Trophoblast cell (in vitro differentiated cells and primary cell): ENCODE results near the gene SCAPER.
"Not testable (repeated sequence)": the region's sequence is repeated elsewhere in the genome, so short reads cannot be mapped to it uniquely, and the experiment has no call there.

Experiments
- DNase-seq, 2 donors: peaks; one replicate each; pipeline ENCODE4 v3.0.0-alpha.2; 2016
- H2AFZ ChIP-seq: 2 replicates; pipeline ENCODE4 v1.6.1; 2013; ENCODE audit warnings: low read length, moderate library complexity, mild to moderate bottlenecking; ENCODE audit not compliant: insufficient read depth, poor library complexity
- H2AK5ac ChIP-seq: 2 replicates; pipeline ENCODE4 v1.6.1; 2013; ENCODE audit warnings: mild to moderate bottlenecking, low read length
- H2BK120ac ChIP-seq: 2 replicates; pipeline ENCODE4 v1.6.1; 2013; ENCODE audit warnings: low read length, mild to moderate bottlenecking, moderate library complexity; ENCODE audit not compliant: insufficient read depth, poor library complexity
- H2BK12ac ChIP-seq: 2 replicates; pipeline ENCODE4 v1.6.1; 2013; ENCODE audit warnings: mild to moderate bottlenecking, low read length, moderate library complexity
- H2BK5ac ChIP-seq: 2 replicates; pipeline ENCODE4 v1.6.1; 2013; ENCODE audit warnings: low read length, low read depth, moderate library complexity, mild to moderate bottlenecking; ENCODE audit not compliant: poor library complexity
- H3K14ac ChIP-seq: 2 replicates; pipeline ENCODE4 v1.6.1; 2013; ENCODE audit warnings: mild to moderate bottlenecking, low read length
- H3K18ac ChIP-seq: 2 replicates; pipeline ENCODE4 v1.6.1; 2013; ENCODE audit warnings: mild to moderate bottlenecking, low read length
- H3K23ac ChIP-seq: 2 replicates; pipeline ENCODE4 v1.6.1; 2013; ENCODE audit warnings: low read length
- H3K27ac ChIP-seq: 2 replicates; pipeline ENCODE4 v1.5.1; 2013; ENCODE audit warnings: low read depth, mild to moderate bottlenecking, inconsistent platforms, low read length, moderate library complexity
- H3K27me3 ChIP-seq: 2 replicates; pipeline ENCODE4 v1.6.1; 2013; ENCODE audit warnings: inconsistent platforms, mild to moderate bottlenecking, low read length, moderate library complexity; ENCODE audit not compliant: insufficient read depth
- H3K36me3 ChIP-seq, 2 experiments: 1 replicate in 1 of 2; 2 replicates in 1 of 2; pipeline ENCODE4 v1.6.1; 2013; ENCODE audit warnings: low read length in 2 of 2, mild to moderate bottlenecking in 2 of 2, moderate library complexity in 1 of 2; ENCODE audit not compliant: insufficient read depth in 2 of 2, control insufficient read depth in 1 of 2
- H3K4ac ChIP-seq: 2 replicates; pipeline ENCODE4 v1.6.1; 2013; ENCODE audit warnings: low read depth, mild to moderate bottlenecking, low read length, moderate library complexity
- H3K4me1 ChIP-seq, 2 experiments: 1 replicate in 1 of 2; 2 replicates in 1 of 2; pipeline ENCODE4 v1.6.1; 2013; ENCODE audit warnings: low read length in 2 of 2, mild to moderate bottlenecking in 2 of 2, moderate library complexity in 1 of 2; ENCODE audit not compliant: insufficient read depth in 2 of 2, control insufficient read depth in 1 of 2
- H3K4me2 ChIP-seq: 2 replicates; pipeline ENCODE4 v1.6.1; 2013; ENCODE audit warnings: inconsistent platforms, mild to moderate bottlenecking, low read length, moderate library complexity
- H3K4me3 ChIP-seq: 2 replicates; pipeline ENCODE4 v1.5.1; 2013; ENCODE audit warnings: mild to moderate bottlenecking, low read depth, low read length, inconsistent platforms
- H3K79me1 ChIP-seq: one replicate; pipeline ENCODE4 v1.6.1; 2013; ENCODE audit warnings: low read length
- H3K79me2 ChIP-seq: 2 replicates; pipeline ENCODE4 v1.6.1; 2013; ENCODE audit warnings: low read length, mild to moderate bottlenecking; ENCODE audit not compliant: control insufficient read depth, insufficient read depth, poor library complexity
- H3K9ac ChIP-seq: 2 replicates; pipeline ENCODE4 v1.6.1; 2013; ENCODE audit warnings: mild to moderate bottlenecking, low read length
- H3K9me3 ChIP-seq: 2 replicates; pipeline ENCODE4 v1.6.1; 2013; ENCODE audit warnings: low read depth, mild to moderate bottlenecking, control low read depth, inconsistent platforms, low read length; ENCODE audit not compliant: insufficient read depth
- H4K12ac ChIP-seq: 2 replicates; pipeline ENCODE4 v1.6.1; 2013; ENCODE audit warnings: low read depth, mild to moderate bottlenecking, low read length, moderate library complexity
- H4K8ac ChIP-seq: 2 replicates; pipeline ENCODE4 v1.6.1; 2013; ENCODE audit warnings: low read depth, mild to moderate bottlenecking, low read length, moderate library complexity
- H4K91ac ChIP-seq: one replicate; pipeline ENCODE4 v1.6.1; 2013; ENCODE audit warnings: low read depth, mild to moderate bottlenecking, low read length, moderate library complexity
- WGBS: extraction: QIAGEN DNeasy Blood & Tissue Kit; methylation state at CpG from one replicate; pipeline ENCODE4 v1.1.7; 2013; ENCODE audit warnings: missing lambda C conversion rate; ENCODE audit not compliant: insufficient read length, insufficient coverage; ENCODE audit errors: extremely low coverage; 5-methylcytosine and 5-hydroxymethylcytosine counted together

SCAPER gene

DNA sequence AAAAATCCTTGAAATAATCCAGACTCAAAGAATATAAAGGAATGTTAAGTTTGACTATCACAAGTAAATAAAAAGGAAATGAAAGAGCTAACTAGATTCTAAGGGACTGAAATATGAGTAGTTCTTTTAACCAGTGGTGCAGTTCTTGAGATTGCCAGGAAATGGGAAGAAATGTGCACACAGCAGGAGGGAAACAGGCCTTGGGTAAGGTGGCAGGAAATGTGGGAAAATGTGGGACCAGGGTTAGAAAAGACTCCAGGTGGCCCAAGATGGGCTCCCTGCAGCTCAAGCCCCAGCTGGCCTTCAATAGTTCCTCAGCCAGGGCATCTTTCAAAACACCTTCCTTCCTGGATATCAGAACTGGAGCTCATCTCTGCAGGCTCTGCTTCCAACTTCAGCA lies 387.2 kb downstream of the SCAPER start:
- no peak overlapping the region for H3K27ac ChIP-seq
- no peak overlapping the region for H2BK12ac ChIP-seq
- H3K9ac ChIP-seq = no peak overlapping the region
- H4K8ac ChIP-seq = no peak overlapping the region
- H3K27me3 ChIP-seq = no peaks in the 10 kb centered on the region
- no peak for DNase-seq
- no peak overlapping the region for H4K91ac ChIP-seq
- no peak overlapping the region for H3K4ac ChIP-seq
- no peaks in the 10 kb centered on the region for H3K9me3 ChIP-seq
- H3K23ac ChIP-seq = no peak overlapping the region
- H3K18ac ChIP-seq = no peak overlapping the region
- no peaks in the 10 kb centered on the region for H3K79me1 ChIP-seq
- no peaks in the 10 kb centered on the region for H3K79me2 ChIP-seq
- no peaks in the 10 kb centered on the region for H3K4me1 ChIP-seq
- H2BK5ac ChIP-seq = no peak overlapping the region
- no peaks in the 10 kb centered on the region for H3K36me3 ChIP-seq
- H4K12ac ChIP-seq = no peak overlapping the region
- H3K4me2 ChIP-seq = no peak overlapping the region
- H3K4me3 ChIP-seq = no peak overlapping the region
- no peak overlapping the region for H2AK5ac ChIP-seq
- no peak overlapping the region for H3K14ac ChIP-seq
- H2BK120ac ChIP-seq = no peak overlapping the region
- H2AFZ ChIP-seq = no peak overlapping the region

DNA sequence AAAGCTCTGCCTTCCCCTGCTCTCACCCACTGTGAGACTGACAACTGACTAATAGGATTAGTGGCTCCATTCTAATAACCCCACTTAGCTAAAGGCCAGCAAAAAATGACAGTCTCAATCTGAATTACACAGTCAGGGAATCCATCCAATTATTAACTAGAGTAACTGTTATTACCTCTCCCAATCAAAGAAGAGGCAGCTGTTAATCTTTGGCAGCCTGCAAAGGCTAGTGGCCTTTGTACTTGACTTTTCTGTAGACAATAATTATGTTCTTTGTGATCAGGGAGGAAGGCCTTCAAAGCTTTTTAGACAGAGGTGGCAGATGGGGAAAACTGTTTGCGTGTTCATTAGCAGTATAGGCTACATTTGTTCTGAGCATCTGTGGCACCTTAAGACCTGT lies 390.9 kb downstream of the SCAPER start:
- Histone ChIP-seq H3K9ac (no peak overlapping the region), H2AFZ (no peak overlapping the region), H3K4me1 (no peaks in the 10 kb centered on the region), H3K27ac (no peak overlapping the region), H3K18ac (no peak overlapping the region), H4K91ac (no peak overlapping the region), H4K12ac (no peak overlapping the region), H3K23ac (no peak overlapping the region), H2AK5ac (no peak overlapping the region), H2BK5ac (no peak overlapping the region), H3K4ac (no peak overlapping the region), H2BK12ac (no peak overlapping the region), H3K79me1 (no peaks in the 10 kb centered on the region), H3K14ac (no peak overlapping the region), H3K9me3 (no peaks in the 10 kb centered on the region), H3K4me2 (no peak overlapping the region), H3K4me3 (no peak overlapping the region), H3K27me3 (no peaks in the 10 kb centered on the region), H2BK120ac (no peak overlapping the region), H3K79me2 (no peaks in the 10 kb centered on the region), H4K8ac (no peak overlapping the region), H3K36me3 (no peaks in the 10 kb centered on the region)
- DNase-seq = no peak
- WGBS = no CpG with 5 or more reads among the region's 1 CpG

DNA sequence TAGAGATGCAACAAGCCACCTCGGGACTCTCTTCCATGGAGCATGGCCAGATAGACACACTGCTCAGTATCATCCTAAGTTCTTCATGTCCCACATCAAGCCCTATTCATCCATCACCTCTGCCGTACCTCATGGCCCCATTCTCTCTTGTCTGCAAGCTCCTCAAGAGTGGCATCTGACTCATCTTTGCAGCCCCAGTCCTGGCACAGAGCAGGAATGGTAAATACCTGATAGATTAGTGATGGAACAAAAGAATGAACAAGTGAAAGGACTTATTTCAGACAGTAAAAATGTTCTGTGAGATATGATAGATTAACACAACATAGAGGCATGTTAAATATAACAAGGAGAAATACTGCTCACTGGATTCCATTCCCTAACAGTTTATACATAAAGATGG lies 392.2 kb downstream of the SCAPER start:
- Histone ChIP-seq H2AK5ac (no peak overlapping the region), H3K4me2 (no peak overlapping the region), H4K12ac (no peak overlapping the region), H3K79me2 (no peaks in the 10 kb centered on the region), H2BK5ac (no peak overlapping the region), H2BK12ac (no peak overlapping the region), H3K4me3 (no peak overlapping the region), H3K4ac (no peak overlapping the region), H3K79me1 (no peaks in the 10 kb centered on the region), H3K9ac (no peak overlapping the region), H3K27me3 (no peaks in the 10 kb centered on the region), H4K8ac (no peak overlapping the region), H3K23ac (no peak overlapping the region), H3K9me3 (no peaks in the 10 kb centered on the region), H4K91ac (no peak overlapping the region), H3K18ac (no peak overlapping the region), H3K36me3 (no peaks in the 10 kb centered on the region), H3K27ac (no peak overlapping the region), H3K4me1 (no peaks in the 10 kb centered on the region), H2BK120ac (no peak overlapping the region), H3K14ac (no peak overlapping the region), H2AFZ (no peak overlapping the region)
- DNase-seq = peak in 1 of 2 donors; percentile 1
- no CpG with 5 or more reads among the region's 2 CpGs for WGBS

DNA sequence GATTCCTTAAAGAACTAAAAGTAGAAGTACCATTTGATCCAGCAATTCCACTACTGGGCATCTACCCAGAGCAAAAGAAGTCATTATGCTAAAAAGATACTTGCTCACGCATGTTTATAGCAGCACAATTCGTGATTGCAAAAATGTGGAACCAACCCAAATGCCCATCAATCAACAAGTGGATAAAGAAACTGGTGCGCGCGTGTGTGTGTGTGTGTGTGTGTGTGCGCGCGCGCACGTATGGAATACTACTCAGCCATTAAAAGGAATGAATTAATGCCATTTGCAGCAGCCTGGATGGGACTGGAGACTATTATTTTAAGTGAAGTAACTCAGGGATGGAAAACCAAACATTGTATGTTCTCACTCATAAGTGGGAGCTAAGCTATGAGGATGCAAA lies 394.5 kb downstream of the SCAPER start:
- H3K27me3 ChIP-seq, H4K91ac ChIP-seq, H3K79me1 ChIP-seq, H3K4me2 ChIP-seq, H3K4me1 ChIP-seq, H3K18ac ChIP-seq, H3K23ac ChIP-seq, DNase-seq, H4K8ac ChIP-seq, H2BK12ac ChIP-seq, H2AFZ ChIP-seq, H3K14ac ChIP-seq, H3K9ac ChIP-seq, H4K12ac ChIP-seq, H3K27ac ChIP-seq, H3K4ac ChIP-seq, H2BK5ac ChIP-seq, H3K4me3 ChIP-seq, H2AK5ac ChIP-seq, H3K36me3 ChIP-seq, H3K79me2 ChIP-seq, H3K9me3 ChIP-seq, H2BK120ac ChIP-seq: not testable (repeated sequence)
- no CpG with 5 or more reads among the region's 10 CpGs for WGBS

DNA sequence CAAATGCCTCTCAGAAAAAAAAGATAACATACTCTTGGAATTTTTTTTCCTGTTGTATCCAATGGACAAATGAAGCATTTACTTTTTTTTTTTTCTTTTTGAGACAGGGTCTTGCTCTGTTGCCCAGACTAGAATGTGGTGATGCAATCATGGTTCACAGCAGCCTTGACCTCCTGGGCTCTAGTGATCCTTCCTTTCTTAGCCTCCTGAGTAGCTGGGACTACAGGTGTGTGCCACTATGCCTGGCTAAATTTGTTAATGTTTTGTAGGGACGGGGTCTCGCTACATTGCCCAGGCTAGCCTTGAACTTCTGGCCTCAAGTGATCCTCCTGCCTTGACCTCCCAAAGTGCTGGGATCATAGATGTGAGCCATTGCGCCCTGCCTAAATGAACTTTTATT lies 401.3 kb downstream of the SCAPER start:
- H3K79me1 ChIP-seq = no peaks in the 10 kb centered on the region
- H2BK120ac ChIP-seq = no peak overlapping the region
- WGBS = no CpG with 5 or more reads among the region's 3 CpGs
- H2AFZ ChIP-seq = no peak overlapping the region
- no peak overlapping the region for H3K9ac ChIP-seq
- no peak overlapping the region for H3K4me2 ChIP-seq
- H3K4me1 ChIP-seq = no peaks in the 10 kb centered on the region
- H2BK5ac ChIP-seq = no peak overlapping the region
- no peak for DNase-seq
- H4K8ac ChIP-seq = no peak overlapping the region
- no peak overlapping the region for H3K18ac ChIP-seq
- no peaks in the 10 kb centered on the region for H3K27me3 ChIP-seq
- H3K79me2 ChIP-seq = no peaks in the 10 kb centered on the region
- no peak overlapping the region for H3K27ac ChIP-seq
- H3K23ac ChIP-seq = no peak overlapping the region
- H2AK5ac ChIP-seq = no peak overlapping the region
- H4K91ac ChIP-seq = no peak overlapping the region
- no peak overlapping the region for H3K4me3 ChIP-seq
- H3K4ac ChIP-seq = no peak overlapping the region
- H3K36me3 ChIP-seq = no peaks in the 10 kb centered on the region
- no peak overlapping the region for H4K12ac ChIP-seq
- H3K14ac ChIP-seq = no peak overlapping the region
- H3K9me3 ChIP-seq = no peaks in the 10 kb centered on the region
- H2BK12ac ChIP-seq = no peak overlapping the region
